H1 (cell line): ENCODE data around the gene ZGLP1. TPM values are rescaled to one million over a fixed set of nuclear protein-coding genes. Genes with fewer than 3 reads are reported as not detected.

Experiments
- CTCF ChIA-PET: fragments of 300-600 bp; sonication (Branson Sonifier 250); formaldehyde crosslinking; loops from one replicate; lab custom pipeline; 2021; ENCODE audit not compliant: partially characterized antibody; lab: Charles Lee
- POLR2A ChIA-PET: fragments of 300-600 bp; sonication (Branson Sonifier 250); formaldehyde crosslinking; loops from one replicate; lab custom pipeline; 2021; ENCODE audit warnings: inconsistent platforms; ENCODE audit not compliant: partially characterized antibody; lab: Charles Lee
- DNase-seq, 2 experiments: peaks; one replicate each; pipeline versions ENCODE4 v3.0.0 to v3.0.0-alpha.2; 2010 to 2022; ENCODE audit warnings: low spot score in 2 of 2, low read depth in 1 of 2, mixed read lengths in 1 of 2
- FAIRE-seq: peaks from 2 replicates; lab custom pipeline; 2011; peaks lifted over from hg19 to GRCh38; lab: Jason Lieb, UNC
- H2AFZ ChIP-seq: 2 replicates; pipeline ENCODE4 v1.8.1; 2012; ENCODE audit warnings: low read length, inconsistent platforms
- H2AK5ac ChIP-seq: 2 replicates; pipeline ENCODE4 v1.6.1; 2013; ENCODE audit warnings: low read depth, low read length
- H2BK120ac ChIP-seq: replicated peaks from 2 replicates; pipeline ENCODE3; 2013; ENCODE audit warnings: low read depth, low read length, inconsistent platforms
- H2BK12ac ChIP-seq: 2 replicates; pipeline ENCODE4 v1.6.1; 2013; ENCODE audit warnings: low read depth, low read length
- H2BK15ac ChIP-seq: 2 replicates; pipeline ENCODE4 v1.6.1; 2013; ENCODE audit warnings: low read length
- H2BK20ac ChIP-seq: 2 replicates; pipeline ENCODE4 v1.6.1; 2013; ENCODE audit warnings: low read length
- H2BK5ac ChIP-seq: 2 replicates; pipeline ENCODE4 v1.6.1; 2013; ENCODE audit warnings: low read depth, low read length
- H3K14ac ChIP-seq: 2 replicates; pipeline ENCODE4 v1.6.1; 2013; ENCODE audit warnings: inconsistent platforms; ENCODE audit not compliant: insufficient read length
- H3K18ac ChIP-seq: 2 replicates; pipeline ENCODE4 v1.6.1; 2013; ENCODE audit warnings: low read length; ENCODE audit errors: extremely low read depth
- H3K23ac ChIP-seq: 2 replicates; pipeline ENCODE4 v1.6.1; 2013; ENCODE audit warnings: inconsistent platforms; ENCODE audit not compliant: insufficient read length
- H3K23me2 ChIP-seq: 2 replicates; pipeline ENCODE4 v1.6.1; 2013; ENCODE audit warnings: low read depth, low read length
- H3K27ac ChIP-seq: 2 replicates; pipeline ENCODE4 v1.6.1; 2011; ENCODE audit warnings: low read depth, low read length, inconsistent platforms
- H3K27me3 ChIP-seq, 4 experiments: replicated peaks in 1 of 4; 1 replicate in 1 of 4; 2 replicates in 3 of 4; pipeline versions ENCODE4 v1.6.1 to v1.8.1; 2011 to 2013; ENCODE audit warnings: low read length in 3 of 4, mild to moderate bottlenecking in 3 of 4, inconsistent platforms in 2 of 4, mixed read lengths in 2 of 4, moderate library complexity in 1 of 4; ENCODE audit not compliant: control insufficient read depth in 3 of 4, insufficient read depth in 3 of 4; ENCODE audit errors: extremely low read depth in 1 of 4
- H3K36me3 ChIP-seq, 4 experiments: 2 replicates each; pipeline versions ENCODE4 v1.6.1 to v1.8.1; 2011 to 2013; ENCODE audit warnings: mild to moderate bottlenecking in 4 of 4, low read length in 3 of 4, moderate library complexity in 2 of 4, control low read depth in 1 of 4, inconsistent platforms in 1 of 4; ENCODE audit not compliant: insufficient read depth in 4 of 4, control insufficient read depth in 2 of 4
- H3K4ac ChIP-seq: replicated peaks from 2 replicates; pipeline ENCODE3; 2013; ENCODE audit warnings: low read length, low read depth, mixed read lengths, inconsistent platforms; ENCODE audit not compliant: insufficient read length
- H3K4me1 ChIP-seq, 4 experiments: replicated peaks in 1 of 4; 1 replicate in 1 of 4; 2 replicates in 3 of 4; pipeline versions ENCODE4 v1.6.1 to v1.8.1; 2011 to 2013; ENCODE audit warnings: low read length in 3 of 4, inconsistent platforms in 2 of 4, mixed read lengths in 1 of 4; ENCODE audit not compliant: insufficient read depth in 4 of 4, control insufficient read depth in 3 of 4
- H3K4me2 ChIP-seq, 2 experiments: 2 replicates each; pipeline versions ENCODE4 v1.6.1 to v1.8.1; 2011 to 2013; ENCODE audit warnings: low read depth in 2 of 2, low read length in 2 of 2, control low read depth in 1 of 2, inconsistent platforms in 1 of 2, mild to moderate bottlenecking in 1 of 2; ENCODE audit not compliant: insufficient read depth in 1 of 2
- H3K4me3 ChIP-seq, 4 experiments: fragments of 200-600, 300-600 bp in 1 of 4; sonication (generic), shearing (Covaris generic), sonication (Bioruptor Twin) in 1 of 4; 2 replicates each; pipeline versions ENCODE4 v1.5.1 to v1.8.1; 2011 to 2016; ENCODE audit warnings: low read length in 4 of 4, low read depth in 3 of 4, control low read depth in 2 of 4, inconsistent platforms in 2 of 4, mild to moderate bottlenecking in 2 of 4, mixed read lengths in 1 of 4, moderate library complexity in 1 of 4; ENCODE audit not compliant: insufficient read depth in 2 of 4; ENCODE audit errors: extremely low read depth in 1 of 4
- H3K56ac ChIP-seq: replicated peaks from 2 replicates; pipeline ENCODE3; 2013; ENCODE audit warnings: low read depth, mild to moderate bottlenecking, mixed read lengths, low read length, inconsistent platforms; ENCODE audit not compliant: insufficient read length
- H3K79me1 ChIP-seq: 2 replicates; pipeline ENCODE4 v1.6.1; 2013; ENCODE audit warnings: low read depth, low read length, control low read depth
- H3K79me2 ChIP-seq, 2 experiments: 2 replicates each; pipeline versions ENCODE4 v1.6.1 to v1.8.1; 2012 to 2013; ENCODE audit warnings: low read length in 2 of 2, mild to moderate bottlenecking in 2 of 2, inconsistent platforms in 1 of 2; ENCODE audit not compliant: insufficient read depth in 2 of 2, control insufficient read depth in 1 of 2
- H3K9ac ChIP-seq, 4 experiments: replicated peaks in 1 of 4; 1 replicate in 1 of 4; 2 replicates in 3 of 4; pipeline versions ENCODE4 v1.6.1 to v1.8.1; 2011 to 2013; ENCODE audit warnings: low read depth in 3 of 4, low read length in 3 of 4, control low read depth in 2 of 4, mild to moderate bottlenecking in 2 of 4, moderate library complexity in 2 of 4, inconsistent platforms in 1 of 4; ENCODE audit errors: extremely low read depth in 1 of 4
- H3K9me3 ChIP-seq, 2 experiments: 2 replicates each; pipeline versions ENCODE4 v1.6.1 to v1.8.1; 2012 to 2013; ENCODE audit warnings: mild to moderate bottlenecking in 2 of 2, moderate library complexity in 2 of 2, control low read depth in 1 of 2, inconsistent platforms in 1 of 2, low read depth in 1 of 2, low read length in 1 of 2, mixed read lengths in 1 of 2; ENCODE audit not compliant: insufficient read depth in 2 of 2
- H4K20me1 ChIP-seq, 2 experiments: replicated peaks in 1 of 2; 2 replicates each; pipeline versions ENCODE3 to v1.8.1; 2011 to 2013; ENCODE audit warnings: inconsistent platforms in 2 of 2, low read length in 2 of 2, mild to moderate bottlenecking in 1 of 2; ENCODE audit not compliant: insufficient read depth in 2 of 2, control insufficient read depth in 1 of 2
- H4K5ac ChIP-seq: 2 replicates; pipeline ENCODE4 v1.6.1; 2013; ENCODE audit warnings: low read length, low read depth, mixed read lengths, inconsistent platforms; ENCODE audit not compliant: insufficient read length
- H4K8ac ChIP-seq: 2 replicates; pipeline ENCODE4 v1.8.0; 2013; ENCODE audit warnings: mild to moderate bottlenecking, moderate library complexity, low read length, inconsistent platforms; ENCODE audit not compliant: insufficient read depth; ENCODE audit errors: extremely low read depth
- H4K91ac ChIP-seq: replicated peaks from 2 replicates; pipeline ENCODE3; 2013; ENCODE audit warnings: low read length, mixed read lengths, inconsistent platforms; ENCODE audit not compliant: insufficient read length
- BACH1 ChIP-seq: IDR thresholded peaks from 2 replicates; pipeline ENCODE4 v1.6.1; 2012; ENCODE audit warnings: low read length, improper control_type of control experiment
- BCL11A ChIP-seq, 2 experiments: IDR thresholded peaks; one replicate each; pipeline ENCODE4 v1.6.1; 2011; ENCODE audit warnings: low read depth in 2 of 2, low read length in 2 of 2, mild to moderate bottlenecking in 2 of 2
- HDAC2 ChIP-seq, 2 experiments: fragments of 300-600 bp in 1 of 2; sonication (generic) in 1 of 2; IDR thresholded peaks; 2 replicates each; pipeline ENCODE4 v1.6.1; 2011 to 2012; ENCODE audit warnings: low read depth in 2 of 2, low read length in 2 of 2, mild to moderate bottlenecking in 2 of 2, moderate library complexity in 2 of 2, borderline replicate concordance in 1 of 2, inconsistent platforms in 1 of 2
- HDAC6 ChIP-seq: IDR thresholded peaks from one replicate; pipeline ENCODE4 v1.7.1; 2012; ENCODE audit warnings: low read depth, mild to moderate bottlenecking, inconsistent platforms, low read length, moderate library complexity
- JUN ChIP-seq: IDR thresholded peaks from 2 replicates; pipeline ENCODE4 v1.6.1; 2011; ENCODE audit warnings: low read depth, mild to moderate bottlenecking, improper control_type of control experiment, low read length
- MAFK ChIP-seq: IDR thresholded peaks from 2 replicates; pipeline ENCODE4 v1.6.1; 2012; ENCODE audit warnings: low read depth, mild to moderate bottlenecking, improper control_type of control experiment, low read length
- NRF1 ChIP-seq: IDR thresholded peaks from 2 replicates; pipeline ENCODE4 v1.6.1; 2011; ENCODE audit warnings: mild to moderate bottlenecking, low read depth, low read length, improper control_type of control experiment
- SP1 ChIP-seq: IDR thresholded peaks from 2 replicates; pipeline ENCODE4 v1.6.1; 2011; ENCODE audit warnings: low read depth, low read length
- SP2 ChIP-seq: IDR thresholded peaks from 2 replicates; pipeline ENCODE4 v1.6.1; 2012; ENCODE audit warnings: mild to moderate bottlenecking, low read length, inconsistent platforms
- TBP ChIP-seq: IDR thresholded peaks from 2 replicates; pipeline ENCODE4 v1.6.1; 2011; ENCODE audit warnings: low read depth, low read length, improper control_type of control experiment
- TCF12 ChIP-seq: IDR thresholded peaks from 2 replicates; pipeline ENCODE4 v1.6.1; 2011; ENCODE audit warnings: low read depth, mild to moderate bottlenecking, low read length
- WGBS, 2 experiments: shearing (Covaris generic) in 1 of 2; methylation state at CpG; one replicate each; pipeline versions ENCODE4 v1.1.6 to v1.1.7; 2013 to 2015; ENCODE audit warnings: low lambda C conversion rate in 2 of 2, mixed read lengths in 2 of 2, inconsistent platforms in 1 of 2, low coverage in 1 of 2, missing lambda C conversion rate in 1 of 2; ENCODE audit not compliant: insufficient replicate concordance in 2 of 2, insufficient coverage in 1 of 2, insufficient read length in 1 of 2; ENCODE audit errors: extremely low coverage in 1 of 2, missing lambda C conversion rate in 1 of 2; 5-methylcytosine and 5-hydroxymethylcytosine counted together
- polyA plus RNA-seq, 7 experiments: library from polyadenylated mRNA; depleted of rRNA in 3 of 7; stranded (reverse) in 5 of 7; unstranded in 2 of 7; fragments of >200 nt in 5 of 7; fragments of 200-250 nt in 2 of 7; gene quantifications; 1 replicate in 5 of 7; 2 replicates in 1 of 7; 4 replicates in 1 of 7; pipeline versions ENCODE4 v1.2.1 to v1.2.3, GENCODE V29; 2011 to 2013; ENCODE audit warnings: missing spikeins in 2 of 7, mixed read lengths in 2 of 7
- total RNA-seq: library from RNA; stranded (reverse); fragmentation: NEBNext Ultra II Directional; extraction: Animal tissue kit (Norgen Biotek cat#: 25700); gene quantifications from 2 replicates; pipeline ENCODE4 v1.2.1, GENCODE V29; 2021
- TF ChIP-seq, protein P1 (sequence below): IDR thresholded peaks from 2 replicates; pipeline ENCODE4 v1.6.1; 2011; ENCODE audit warnings: low read depth, mild to moderate bottlenecking, low read length; ENCODE audit not compliant: insufficient read depth

The ZGLP1 gene
- total and polyA plus RNA-seq, 2 of the 8 experiments (the other 6 are each of a cell fraction or from before 2014, with no cell fraction given), result 4.2 to 5.1 TPM

DNA sequence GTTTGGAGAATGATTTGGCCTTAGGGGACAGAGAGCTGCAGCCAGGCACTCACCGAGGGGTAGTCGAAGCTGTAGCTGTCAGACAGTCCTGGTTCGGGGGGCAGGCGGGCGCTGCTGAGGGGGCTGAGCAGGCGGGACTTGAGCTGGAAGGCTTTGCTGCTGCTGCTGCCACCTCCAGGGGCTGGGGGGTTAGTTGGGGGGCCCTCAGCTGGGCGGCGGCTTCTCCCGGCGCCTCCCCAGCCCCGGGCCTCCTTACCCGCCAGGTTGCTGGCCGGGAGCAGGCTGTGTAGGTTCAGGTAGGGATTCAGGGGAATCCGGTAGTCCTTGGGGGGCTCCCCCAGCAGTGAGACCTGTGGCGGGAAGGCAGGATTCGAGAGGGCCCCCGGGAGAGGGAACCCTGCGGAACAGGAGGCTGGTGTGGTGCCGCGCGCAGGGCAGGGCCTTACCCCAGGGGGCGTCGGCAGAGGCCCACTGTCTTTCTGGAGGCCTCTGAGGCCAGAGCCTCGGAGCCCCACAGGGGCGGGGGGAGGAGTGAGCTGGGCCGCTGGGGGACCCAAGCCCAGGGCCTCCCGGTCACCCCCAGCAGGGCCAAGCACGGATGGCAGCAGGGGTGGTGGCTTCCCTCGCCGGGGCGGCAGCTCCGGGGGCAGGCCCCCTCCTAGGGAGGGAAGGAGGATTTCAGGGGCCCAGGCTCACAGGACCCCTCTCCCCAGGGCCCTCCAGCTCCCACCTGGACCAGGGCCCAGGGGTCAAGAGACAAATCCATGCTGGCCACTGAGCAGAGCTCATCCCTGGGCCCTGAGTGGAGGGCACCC, 11.2 kb upstream of the ZGLP1 start:
- Histone ChIP-seq H3K14ac (no peak overlapping the region), H3K4me1 (no peaks in the 10 kb centered on the region; a peak in 1 of 7 replicates), H2AK5ac (no peak overlapping the region), H3K23me2 (no peaks in the 10 kb centered on the region; the same call in 1 of the 2 replicates), H3K27ac (no peak overlapping the region), H3K9ac (no peak overlapping the region), H4K5ac (no peak overlapping the region), H3K4me2 (no peak overlapping the region), H4K20me1 (peaks cover 0 to 12% of the 10 kb centered on the region in 2 experiments), H3K79me1 (no peaks in the 10 kb centered on the region), H3K9me3 (no peaks in the 10 kb centered on the region), H2AFZ (no peak overlapping the region), H4K91ac (no peak overlapping the region), H3K56ac (no peak overlapping the region), H2BK15ac (no peak overlapping the region), H3K4me3 (no peak overlapping the region), H2BK20ac (no peak overlapping the region), H3K18ac (no peak overlapping the region), H3K79me2 (no peaks in the 10 kb centered on the region), H3K23ac (no peak overlapping the region), H3K27me3 (no peaks in the 10 kb centered on the region; a peak in 1 of 7 replicates), H4K8ac (no peak overlapping the region), H3K4ac (no peak overlapping the region), H2BK5ac (no peak overlapping the region), H2BK120ac (no peak overlapping the region), H3K36me3 (peaks cover 23 to 68% (median 51%) of the 10 kb centered on the region in 4 experiments), H2BK12ac (no peak overlapping the region)
- POLR2A ChIA-PET, result interaction anchor here (1.5 to 11.4 kb wide), 3 partner anchors 12 to 31 kb away, joined by 6 to 104 read pairs (median 7); partner anchors contain the start of genes ICAM5 and RAVER1
- WGBS, 2 experiments, result 88% methylated on average over 25 of the region's 32 CpGs; no CpG with 5 or more reads in 1 of the 2 experiments
- no peak for DNase-seq
- no peak for FAIRE-seq
- CTCF ChIA-PET, result interaction anchor here (0.6 to 2.4 kb wide), 9 partner anchors 9 to 68 kb away, joined by 3 to 13 read pairs (median 3); partner anchors contain the start of gene ZGLP1
- TF ChIP-seq BACH1, result no peak
- no peak for TF ChIP-seq JUN
- no peak for TF ChIP-seq TBP
- no peak for TF ChIP-seq BCL11A (IDR thresholded peaks at IDR 0.05; ENCODE audit: low read depth in 2 of 2, low read length in 2 of 2)
- no peak for TF ChIP-seq SP1
- TF ChIP-seq, protein P1, sequence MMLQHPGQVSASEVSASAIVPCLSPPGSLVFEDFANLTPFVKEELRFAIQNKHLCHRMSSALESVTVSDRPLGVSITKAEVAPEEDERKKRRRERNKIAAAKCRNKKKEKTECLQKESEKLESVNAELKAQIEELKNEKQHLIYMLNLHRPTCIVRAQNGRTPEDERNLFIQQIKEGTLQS, result no peak
- no peak for TF ChIP-seq HDAC2 (IDR thresholded peaks at IDR 0.05; ENCODE audit: borderline replicate concordance in 1 of 2, low read depth in 2 of 2, low read length in 2 of 2)
- no peak for TF ChIP-seq TCF12
- TF ChIP-seq SP2, result no peak
- TF ChIP-seq MAFK, result no peak
- no peak for TF ChIP-seq HDAC6
- TF ChIP-seq NRF1, result no peak
